Measurements from ENCODE around the gene TBCD.
"Not testable (repeated sequence)": the region's sequence is repeated elsewhere in the genome, so short reads cannot be mapped to it uniquely, and the experiment has no call there.

The TBCD gene

DNA sequence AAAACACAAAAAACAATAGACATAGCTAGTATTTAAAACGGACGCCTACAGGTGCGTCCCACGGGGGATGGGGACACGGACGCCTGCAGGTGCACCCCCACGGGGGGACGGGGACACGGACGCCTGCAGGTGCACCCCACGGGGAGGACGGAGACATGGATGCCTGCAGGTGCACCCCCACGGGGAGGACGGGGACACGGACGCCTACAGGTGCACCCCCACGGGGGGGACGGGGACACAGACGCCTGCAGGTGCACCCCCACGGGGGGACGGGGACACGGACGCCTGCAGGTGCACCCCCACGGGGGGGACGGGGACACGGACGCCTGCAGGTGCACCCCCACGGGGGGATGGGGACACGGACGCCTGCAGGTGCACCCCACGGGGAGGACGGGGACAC lies 212.6 kb downstream of the TBCD start:
- not testable (repeated sequence) for H3K79me2 ChIP-seq (ENCODE audit: control insufficient read depth, insufficient read depth, low read length, unreplicated experiment); H3K36me3 ChIP-seq (ENCODE audit: insufficient read depth, low read length); H2AFZ ChIP-seq (ENCODE audit: low read length, unreplicated experiment); H3K27ac ChIP-seq (ENCODE audit: low read depth, low read length); H3K4me3 ChIP-seq (ENCODE audit: low read depth, low read length); H3K4me1 ChIP-seq (ENCODE audit: control insufficient read depth, insufficient read depth, low read length, unreplicated experiment); H3K27me3 ChIP-seq (ENCODE audit: insufficient read depth, low read length)

DNA sequence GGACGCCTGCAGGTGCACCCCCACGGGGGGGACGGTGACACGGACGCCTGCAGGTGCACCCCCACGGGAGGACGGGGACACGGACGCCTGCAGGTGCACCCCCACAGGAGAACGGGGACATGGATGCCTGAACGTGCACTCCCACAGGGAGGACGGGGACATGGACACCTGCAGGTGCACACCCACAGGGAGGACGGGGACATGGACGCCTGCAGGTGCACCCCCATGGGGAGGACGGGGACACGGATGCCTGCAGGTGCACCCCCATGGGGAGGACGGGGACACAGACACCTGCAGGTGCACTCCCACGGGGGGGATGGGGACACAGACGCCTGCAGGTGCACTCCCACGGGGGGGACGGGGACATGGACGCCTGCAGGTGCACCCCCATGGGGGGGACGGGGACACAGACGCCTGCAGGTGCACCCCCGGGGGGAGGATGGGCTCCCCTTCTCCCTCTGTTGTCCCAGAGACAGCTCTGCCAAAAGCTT lies 213.0 kb downstream of the TBCD start:
- Histone ChIP-seq H3K27ac (ENCODE audit: low read depth, low read length) (no peak overlapping the region), H3K27me3 (ENCODE audit: insufficient read depth, low read length) (no peaks in the 10 kb centered on the region), H3K4me1 (ENCODE audit: control insufficient read depth, insufficient read depth, low read length, unreplicated experiment) (peaks cover 3% of the 10 kb centered on the region)

DNA sequence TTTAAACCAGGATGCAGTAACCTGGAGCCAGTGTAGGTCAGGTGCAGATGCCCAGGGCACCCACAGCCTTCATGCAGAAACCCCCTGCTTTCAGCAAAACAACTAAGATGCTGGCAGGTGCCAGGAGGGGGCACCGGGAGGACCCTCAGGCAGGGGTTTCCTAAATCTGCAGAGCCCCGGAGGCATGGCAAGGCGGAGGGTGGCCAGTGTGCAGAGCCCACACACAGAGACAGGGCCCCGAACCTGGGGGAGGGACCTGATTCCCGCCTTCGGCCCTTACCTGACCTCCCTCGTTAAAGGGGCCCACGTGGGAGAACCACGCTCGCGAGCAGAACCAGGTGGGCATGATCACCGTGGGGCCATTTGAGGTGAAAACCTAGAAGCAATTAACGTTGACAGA lies 213.5 kb downstream of the TBCD start:
- no peaks in the 10 kb centered on the region for H3K79me2 ChIP-seq (ENCODE audit: control insufficient read depth, insufficient read depth, low read length, unreplicated experiment)
- H3K27me3 ChIP-seq (ENCODE audit: insufficient read depth, low read length) = no peaks in the 10 kb centered on the region
- no peak overlapping the region for H2AFZ ChIP-seq (ENCODE audit: low read length, unreplicated experiment)
- peaks cover 3% of the 10 kb centered on the region for H3K4me1 ChIP-seq (ENCODE audit: control insufficient read depth, insufficient read depth, low read length, unreplicated experiment)
- no peaks in the 10 kb centered on the region for H3K36me3 ChIP-seq (ENCODE audit: insufficient read depth, low read length)
- no peak overlapping the region for H3K4me3 ChIP-seq (ENCODE audit: low read depth, low read length)
- no peak overlapping the region for H3K27ac ChIP-seq (ENCODE audit: low read depth, low read length)

More for the DNA sequence above, 213.0 kb downstream of the TBCD start:
- H3K4me3 ChIP-seq (ENCODE audit: low read depth, low read length) = no peak overlapping the region
- no peaks in the 10 kb centered on the region for H3K36me3 ChIP-seq (ENCODE audit: insufficient read depth, low read length)
- H2AFZ ChIP-seq (ENCODE audit: low read length, unreplicated experiment) = no peak overlapping the region
- no peaks in the 10 kb centered on the region for H3K79me2 ChIP-seq (ENCODE audit: control insufficient read depth, insufficient read depth, low read length, unreplicated experiment)

DNA sequence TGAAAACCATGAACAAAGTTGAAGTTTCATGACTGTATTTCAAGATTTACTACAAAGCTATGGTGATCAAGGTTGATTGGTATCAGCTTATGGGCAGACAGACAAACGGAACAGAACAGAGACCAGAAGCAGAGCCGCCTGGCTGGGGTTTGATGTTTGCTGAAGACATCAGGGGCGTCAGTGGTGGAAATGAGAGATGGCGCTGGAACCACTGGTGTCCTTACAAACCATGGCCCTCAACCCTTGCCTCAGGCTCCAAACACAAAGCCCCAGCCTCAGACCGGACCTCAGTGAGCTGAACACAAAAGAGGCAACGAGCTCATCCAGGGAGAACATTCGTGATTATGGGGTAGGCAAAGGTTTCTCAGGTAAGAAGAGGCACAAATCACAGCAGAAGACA lies 214.6 kb downstream of the TBCD start:
- no peaks in the 10 kb centered on the region for H3K27me3 ChIP-seq (ENCODE audit: insufficient read depth, low read length)
- H3K79me2 ChIP-seq (ENCODE audit: control insufficient read depth, insufficient read depth, low read length, unreplicated experiment) = no peaks in the 10 kb centered on the region
- H3K36me3 ChIP-seq (ENCODE audit: insufficient read depth, low read length) = no peaks in the 10 kb centered on the region
- H3K4me3 ChIP-seq (ENCODE audit: low read depth, low read length) = no peak overlapping the region
- H2AFZ ChIP-seq (ENCODE audit: low read length, unreplicated experiment) = no peak overlapping the region
- no peak overlapping the region for H3K27ac ChIP-seq (ENCODE audit: low read depth, low read length)
- peaks cover 3% of the 10 kb centered on the region for H3K4me1 ChIP-seq (ENCODE audit: control insufficient read depth, insufficient read depth, low read length, unreplicated experiment)

DNA sequence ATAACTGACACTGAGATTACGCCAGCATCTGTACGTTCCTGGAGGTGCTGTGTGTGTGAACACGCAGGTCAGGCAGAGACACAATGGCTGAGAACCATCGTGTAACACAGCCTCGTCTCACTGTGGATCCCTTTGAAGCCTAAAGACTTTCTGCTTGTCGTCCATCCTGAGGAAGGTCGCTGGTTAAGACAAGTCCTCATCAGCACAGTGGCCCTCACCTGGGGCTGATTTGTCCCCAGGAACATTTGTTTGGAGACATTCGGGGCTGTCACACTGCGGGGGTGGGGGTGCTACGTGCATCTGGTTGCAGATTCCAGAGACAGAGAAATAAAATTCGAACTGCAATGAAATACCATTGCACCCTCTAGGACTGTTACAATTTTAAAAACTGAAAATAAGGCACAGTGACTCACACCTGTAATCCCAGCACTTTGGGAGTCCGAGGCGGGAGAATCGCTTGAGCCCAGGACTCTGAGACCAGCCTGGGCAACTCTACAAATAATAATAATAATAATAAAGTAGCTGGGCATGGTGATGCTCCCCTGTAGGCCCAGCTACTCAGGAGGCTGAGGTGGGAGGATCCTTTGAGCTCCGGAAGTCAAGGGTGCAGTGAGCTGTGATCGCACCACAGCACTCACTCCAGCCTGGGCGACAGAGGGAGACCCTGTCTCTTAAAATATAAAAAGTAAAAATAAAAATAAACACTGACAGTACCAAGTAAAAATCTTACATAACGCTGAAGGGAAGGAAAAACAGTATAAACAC lies 215.6 kb downstream of the TBCD start:
- Histone ChIP-seq H2AFZ (ENCODE audit: low read length, unreplicated experiment) (no peak overlapping the region), H3K4me3 (ENCODE audit: low read depth, low read length) (no peak overlapping the region), H3K4me1 (ENCODE audit: control insufficient read depth, insufficient read depth, low read length, unreplicated experiment) (peaks cover 3% of the 10 kb centered on the region)

DNA sequence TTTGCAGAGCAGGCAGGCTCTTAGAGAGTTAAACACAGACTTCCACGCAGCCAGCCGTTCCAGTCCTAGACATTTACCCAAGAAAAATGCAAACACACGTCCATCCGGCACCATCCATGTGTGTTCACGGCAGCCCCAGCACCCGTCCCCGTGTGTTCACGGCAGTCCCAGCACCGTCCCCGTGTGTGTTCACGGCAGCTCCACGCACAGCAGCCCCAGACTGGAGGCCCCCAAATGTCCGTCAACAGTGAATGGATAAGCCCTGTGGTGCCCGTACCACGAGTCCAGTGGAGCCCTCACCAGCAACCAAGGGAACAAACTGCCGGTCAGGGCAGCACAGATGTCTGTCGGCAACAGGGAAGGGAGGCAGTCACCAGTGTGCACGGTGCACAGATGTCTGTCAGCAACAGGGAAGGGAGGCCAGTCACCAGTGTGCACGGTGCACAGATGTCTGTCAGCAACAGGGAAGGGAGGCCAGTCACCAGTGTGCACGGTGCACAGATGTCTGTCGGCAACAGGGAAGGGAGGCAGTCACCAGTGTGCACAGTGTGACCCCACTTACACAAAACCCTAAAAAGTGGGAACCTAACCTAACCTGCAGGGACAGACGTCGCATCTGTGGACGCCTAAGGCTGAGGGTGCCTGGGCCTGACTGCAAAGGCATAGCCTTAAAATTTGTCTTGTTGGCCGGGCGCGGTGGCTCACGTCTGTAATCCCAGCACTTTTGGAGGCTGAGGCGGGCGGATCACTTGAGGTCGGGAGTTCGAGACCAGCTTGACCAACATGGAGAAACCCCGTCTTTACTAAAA lies 216.4 kb downstream of the TBCD start:
- not testable (repeated sequence) for H3K4me3 ChIP-seq (ENCODE audit: low read depth, low read length); H3K4me1 ChIP-seq (ENCODE audit: control insufficient read depth, insufficient read depth, low read length, unreplicated experiment); H3K36me3 ChIP-seq (ENCODE audit: insufficient read depth, low read length); H3K27me3 ChIP-seq (ENCODE audit: insufficient read depth, low read length); H2AFZ ChIP-seq (ENCODE audit: low read length, unreplicated experiment); H3K27ac ChIP-seq (ENCODE audit: low read depth, low read length); H3K79me2 ChIP-seq (ENCODE audit: control insufficient read depth, insufficient read depth, low read length, unreplicated experiment)

More for the DNA sequence above, 215.6 kb downstream of the TBCD start:
- Histone ChIP-seq H3K27me3 (ENCODE audit: insufficient read depth, low read length) (no peaks in the 10 kb centered on the region), H3K79me2 (ENCODE audit: control insufficient read depth, insufficient read depth, low read length, unreplicated experiment) (no peaks in the 10 kb centered on the region), H3K36me3 (ENCODE audit: insufficient read depth, low read length) (no peaks in the 10 kb centered on the region), H3K27ac (ENCODE audit: low read depth, low read length) (no peak overlapping the region)

DNA sequence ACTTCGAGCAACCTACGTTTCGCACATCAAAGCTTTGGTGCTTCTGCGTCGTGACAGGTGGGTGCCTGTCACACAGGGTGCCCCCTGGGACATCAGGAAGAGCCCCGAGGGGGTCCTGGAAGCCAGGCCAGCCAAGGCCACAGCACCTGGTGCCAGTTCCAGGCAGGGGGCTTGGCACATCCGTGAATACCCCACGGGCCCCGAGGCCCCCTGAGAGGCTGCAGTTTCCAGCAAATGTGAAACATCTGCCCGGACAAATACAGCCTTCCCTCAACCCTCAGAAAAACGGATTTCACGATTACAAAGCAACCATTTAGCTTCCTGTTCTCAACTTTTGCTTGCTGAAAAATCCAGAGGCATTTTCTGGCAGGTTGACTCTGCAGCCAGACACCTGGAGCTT lies 218.2 kb downstream of the TBCD start:
- H3K36me3 ChIP-seq (ENCODE audit: insufficient read depth, low read length) = no peaks in the 10 kb centered on the region
- H3K4me1 ChIP-seq (ENCODE audit: control insufficient read depth, insufficient read depth, low read length, unreplicated experiment) = no peaks in the 10 kb centered on the region
- H3K27me3 ChIP-seq (ENCODE audit: insufficient read depth, low read length) = no peaks in the 10 kb centered on the region
- no peaks in the 10 kb centered on the region for H3K79me2 ChIP-seq (ENCODE audit: control insufficient read depth, insufficient read depth, low read length, unreplicated experiment)
- H3K4me3 ChIP-seq (ENCODE audit: low read depth, low read length) = no peak overlapping the region
- H3K27ac ChIP-seq (ENCODE audit: low read depth, low read length) = no peak overlapping the region
- no peak overlapping the region for H2AFZ ChIP-seq (ENCODE audit: low read length, unreplicated experiment)

DNA sequence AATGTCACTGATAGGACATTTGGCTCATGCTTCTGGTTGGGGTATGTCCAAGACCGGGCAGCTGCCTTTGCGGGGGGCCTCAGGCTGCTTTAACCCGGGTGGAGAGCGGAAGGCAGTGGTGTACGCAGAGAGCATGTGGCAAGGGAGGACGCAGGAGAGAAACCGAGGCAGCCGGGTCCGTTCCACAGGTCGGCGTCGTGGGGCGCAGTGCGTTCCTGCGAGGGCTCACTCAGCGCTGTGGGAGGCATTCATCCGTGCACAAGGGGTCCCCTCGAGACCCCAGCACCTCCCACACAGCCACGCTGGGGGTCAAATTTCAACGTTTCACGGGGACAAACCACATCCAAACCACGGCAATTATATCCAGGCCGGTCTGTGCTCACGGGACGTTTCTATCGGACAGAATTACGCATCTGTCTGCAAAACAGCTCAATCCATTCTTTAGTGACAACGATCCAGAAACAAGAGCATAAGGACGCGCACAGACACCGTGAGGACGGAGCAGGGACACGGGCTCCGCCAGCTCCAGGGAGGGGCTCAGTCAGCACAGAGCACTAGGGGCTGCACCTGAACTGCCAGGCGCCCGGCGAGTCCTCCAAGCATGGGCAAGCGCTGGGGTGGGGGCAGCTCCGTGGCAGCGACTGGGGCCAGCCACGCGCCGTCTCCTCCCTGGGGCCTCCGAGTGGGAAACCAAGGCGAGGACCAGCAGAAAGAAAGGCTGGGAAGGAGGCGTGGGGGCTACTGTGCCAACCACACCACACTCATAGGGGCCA lies 219.1 kb downstream of the TBCD start:
- Histone ChIP-seq H3K79me2 (ENCODE audit: control insufficient read depth, insufficient read depth, low read length, unreplicated experiment) (no peaks in the 10 kb centered on the region), H3K27ac (ENCODE audit: low read depth, low read length) (no peak overlapping the region), H3K4me1 (ENCODE audit: control insufficient read depth, insufficient read depth, low read length, unreplicated experiment) (no peaks in the 10 kb centered on the region), H3K4me3 (ENCODE audit: low read depth, low read length) (no peak overlapping the region), H3K36me3 (ENCODE audit: insufficient read depth, low read length) (no peaks in the 10 kb centered on the region), H2AFZ (ENCODE audit: low read length, unreplicated experiment) (no peak overlapping the region), H3K27me3 (ENCODE audit: insufficient read depth, low read length) (no peaks in the 10 kb centered on the region)

DNA sequence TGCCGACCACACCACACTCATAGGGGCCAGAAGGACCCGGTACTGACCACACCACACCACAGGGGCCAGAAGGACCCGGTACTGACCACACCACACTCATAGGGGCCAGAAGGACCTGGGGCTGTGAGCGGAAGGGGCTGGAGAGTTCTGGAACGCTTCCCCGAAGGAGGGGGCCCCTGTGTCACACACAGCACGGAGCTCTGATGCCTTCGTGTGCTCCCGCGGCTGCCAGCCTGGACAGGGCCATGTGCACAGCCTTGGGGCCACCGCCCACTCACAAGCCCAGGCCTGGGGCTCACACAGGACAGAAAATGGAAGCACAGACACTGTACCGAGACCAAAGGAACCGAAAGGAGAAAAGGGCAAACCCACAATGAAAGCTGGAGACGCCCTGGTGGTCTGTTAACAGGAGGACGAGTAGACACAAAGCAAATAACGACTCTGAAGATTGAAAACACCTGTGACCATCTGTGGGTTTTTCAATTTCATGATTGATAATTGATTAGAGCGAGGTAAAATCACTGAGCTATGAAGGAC lies 221.0 kb downstream of the TBCD start:
- Histone ChIP-seq H3K4me1 (ENCODE audit: control insufficient read depth, insufficient read depth, low read length, unreplicated experiment) (no peaks in the 10 kb centered on the region), H3K4me3 (ENCODE audit: low read depth, low read length) (no peak overlapping the region), H2AFZ (ENCODE audit: low read length, unreplicated experiment) (no peak overlapping the region), H3K79me2 (ENCODE audit: control insufficient read depth, insufficient read depth, low read length, unreplicated experiment) (no peaks in the 10 kb centered on the region), H3K27ac (ENCODE audit: low read depth, low read length) (no peak overlapping the region), H3K36me3 (ENCODE audit: insufficient read depth, low read length) (no peaks in the 10 kb centered on the region), H3K27me3 (ENCODE audit: insufficient read depth, low read length) (no peaks in the 10 kb centered on the region)

DNA sequence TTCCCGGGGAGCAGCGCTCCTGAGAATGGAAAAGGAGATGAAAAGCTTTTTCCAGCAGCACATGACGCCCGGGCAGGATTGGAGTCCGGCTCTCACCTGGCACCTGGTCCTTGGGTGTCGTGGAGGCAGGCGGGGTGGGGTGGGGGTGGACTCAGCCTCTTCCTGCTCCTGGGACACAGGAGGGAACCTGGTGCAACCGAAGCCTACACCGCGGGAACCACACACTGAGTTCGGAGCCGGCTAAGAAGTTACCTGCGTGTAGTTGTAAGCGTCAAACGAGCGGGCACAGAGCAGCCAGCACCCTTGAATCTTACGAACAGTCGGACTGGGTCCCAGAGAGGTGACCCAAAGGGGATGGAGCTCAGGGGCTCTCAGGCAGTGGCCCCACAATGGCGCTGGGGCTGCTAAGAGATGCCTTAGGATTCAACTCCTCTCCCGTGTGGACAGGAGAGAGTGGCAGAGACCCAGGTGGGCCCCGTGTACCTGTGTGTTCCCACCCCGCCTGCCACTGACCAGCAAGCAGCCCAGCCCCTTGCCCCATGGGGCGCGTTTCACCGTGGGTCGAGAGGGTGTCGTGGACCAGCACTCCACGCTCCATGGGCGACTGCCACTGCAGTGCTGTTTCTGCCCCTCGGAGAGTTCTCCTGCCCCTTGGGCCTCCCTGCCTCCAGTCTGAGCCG lies 221.7 kb downstream of the TBCD start:
- no peak overlapping the region for H3K27ac ChIP-seq (ENCODE audit: low read depth, low read length)
- H3K36me3 ChIP-seq (ENCODE audit: insufficient read depth, low read length) = no peaks in the 10 kb centered on the region
- no peaks in the 10 kb centered on the region for H3K27me3 ChIP-seq (ENCODE audit: insufficient read depth, low read length)
- H3K79me2 ChIP-seq (ENCODE audit: control insufficient read depth, insufficient read depth, low read length, unreplicated experiment) = no peaks in the 10 kb centered on the region
- no peaks in the 10 kb centered on the region for H3K4me1 ChIP-seq (ENCODE audit: control insufficient read depth, insufficient read depth, low read length, unreplicated experiment)
- H2AFZ ChIP-seq (ENCODE audit: low read length, unreplicated experiment) = no peak overlapping the region
- H3K4me3 ChIP-seq (ENCODE audit: low read depth, low read length) = no peak overlapping the region

Measured in ACC112 (cell line).